Calu3 (cell line): Measurements from ENCODE around the gene SNAPC3. TPM values are rescaled to one million over a fixed set of nuclear protein-coding genes. Genes with fewer than 3 reads are reported as not detected.

ENCODE experiments used
- BruUV-seq: library from RNA; stranded (reverse); fragments of 400-500 nt; replicated peaks from 2 replicates; lab custom pipeline; 2021; lab: Mats Ljungman, UMichigan
- CTCF ChIA-PET: fragments of 300-600 bp; sonication (Branson Sonifier 250); formaldehyde crosslinking; loops from one replicate; lab custom pipeline; 2022; ENCODE audit warnings: antibody characterized with exemption; lab: Charles Lee
- DNase-seq: peaks from one replicate; pipeline ENCODE4 v3.0.0; 2022
- H3K27ac Mint-ChIP-seq: one replicate; pipeline ENCODE4 v1.8.0; 2022; ENCODE audit warnings: mixed read lengths; ENCODE audit not compliant: unreplicated experiment
- H3K27me3 Mint-ChIP-seq: one replicate; pipeline ENCODE4 v1.8.0; 2022; ENCODE audit warnings: mixed read lengths; ENCODE audit not compliant: unreplicated experiment
- H3K36me3 Mint-ChIP-seq: one replicate; pipeline ENCODE4 v1.8.0; 2022; ENCODE audit warnings: mild to moderate bottlenecking, moderate library complexity, mixed read lengths; ENCODE audit not compliant: insufficient read depth, unreplicated experiment
- H3K4me1 Mint-ChIP-seq: one replicate; pipeline ENCODE4 v1.8.0; 2022; ENCODE audit warnings: mild to moderate bottlenecking, low read depth, mixed read lengths; ENCODE audit not compliant: unreplicated experiment
- H3K4me3 Mint-ChIP-seq: one replicate; pipeline ENCODE4 v1.8.0; 2022; ENCODE audit warnings: mild to moderate bottlenecking, low read depth, moderate library complexity, mixed read lengths; ENCODE audit not compliant: unreplicated experiment
- H3K9me3 Mint-ChIP-seq: one replicate; pipeline ENCODE4 v1.8.0; 2022; ENCODE audit warnings: low read depth, mixed read lengths; ENCODE audit not compliant: unreplicated experiment
- CTCF ChIP-seq: fragments of 200-600 bp; IDR thresholded peaks from one replicate; pipeline ENCODE4 v1.8.0; 2022; ENCODE audit warnings: antibody characterized with exemption; ENCODE audit not compliant: unreplicated experiment
- intact Hi-C: fragments of 100-400 bp; cut with micrococcal nuclease; formaldehyde crosslinking; loops from one replicate; pipeline ENCODE4 v1.10.0; 2022; ENCODE audit not compliant: unreplicated experiment
- total RNA-seq: library from RNA; stranded (reverse); gene quantifications from 2 replicates; pipeline ENCODE4 v1.2.3, GENCODE V29; 2022

The SNAPC3 gene
- total RNA-seq, 1 experiment from 2014 or later = 17.1 TPM

- H3K27ac Mint-ChIP-seq = no peak overlapping the region
Measured at GRCh38 chr9:15389173-15389572, 33.5 kb upstream of the SNAPC3 start.

GRCh38 chr9:15389631-15390030 lies 33.0 kb upstream of the SNAPC3 start:
- no TSS peak for BruUV-seq
- H3K27ac Mint-ChIP-seq = no peak overlapping the region

More at GRCh38 chr9:15389173-15389572, 33.5 kb upstream of the SNAPC3 start:
- TF ChIP-seq CTCF = no peak
- Mint-ChIP-seq H3K4me1 (no peaks in the 10 kb centered on the region), H3K4me3 (no peak overlapping the region), H3K36me3 (no peaks in the 10 kb centered on the region), H3K9me3 (no peaks in the 10 kb centered on the region), H3K27me3 (peaks cover 11% of the 10 kb centered on the region)
- BruUV-seq = no TSS peak
- no peak for DNase-seq
- intact Hi-C loops = no loop called here
- CTCF ChIA-PET = no interaction called here

GRCh38 chr9:15390201-15390600 lies 32.5 kb upstream of the SNAPC3 start:
- H3K27me3 Mint-ChIP-seq = peaks cover 11% of the 10 kb centered on the region
- CTCF ChIA-PET = interaction anchor here (0.6 to 0.7 kb wide), 2 partner anchors 46 to 160 kb away, joined by 3 to 4 read pairs; no protein-coding TSS in a partner anchor
- H3K9me3 Mint-ChIP-seq = no peaks in the 10 kb centered on the region
- H3K4me1 Mint-ChIP-seq = no peaks in the 10 kb centered on the region
- H3K4me3 Mint-ChIP-seq = no peak overlapping the region
- BruUV-seq = no TSS peak
- no peak for DNase-seq
- H3K27ac Mint-ChIP-seq = no peak overlapping the region
- intact Hi-C loops = no loop called here
- H3K36me3 Mint-ChIP-seq = no peaks in the 10 kb centered on the region
- no peak for TF ChIP-seq CTCF

More at GRCh38 chr9:15389631-15390030, 33.0 kb upstream of the SNAPC3 start:
- no peak overlapping the region for H3K4me3 Mint-ChIP-seq
- peaks cover 11% of the 10 kb centered on the region for H3K27me3 Mint-ChIP-seq
- no peaks in the 10 kb centered on the region for H3K9me3 Mint-ChIP-seq
- DNase-seq = no peak
- intact Hi-C loops = no loop called here
- no peak for TF ChIP-seq CTCF
- CTCF ChIA-PET = interaction anchor here (0.7 kb wide), 1 partner anchor 160 kb away, joined by 3 read pairs; no protein-coding TSS in a partner anchor
- H3K4me1 Mint-ChIP-seq = no peaks in the 10 kb centered on the region
- H3K36me3 Mint-ChIP-seq = no peaks in the 10 kb centered on the region

GRCh38 chr9:15392363-15392762 lies 30.3 kb upstream of the SNAPC3 start:
- no TSS peak for BruUV-seq
- peaks cover 10% of the 10 kb centered on the region for H3K27me3 Mint-ChIP-seq
- CTCF ChIA-PET = interaction anchor here (0.6 to 0.8 kb wide), 2 partner anchors 36 to 195 kb away, joined by 3 read pairs; no protein-coding TSS in a partner anchor
- intact Hi-C loops = no loop called here
- no peaks in the 10 kb centered on the region for H3K36me3 Mint-ChIP-seq
- H3K9me3 Mint-ChIP-seq = no peaks in the 10 kb centered on the region
- DNase-seq = no peak
- H3K4me1 Mint-ChIP-seq = no peaks in the 10 kb centered on the region
- H3K27ac Mint-ChIP-seq = no peak overlapping the region
- no peak overlapping the region for H3K4me3 Mint-ChIP-seq
- TF ChIP-seq CTCF = no peak
